RWPE2 (cell line): ENCODE measurements around the gene NR2F1-AS1.

Experiments
- ATAC-seq: fragments of 200-7000 bp; cut with Tn5 transposase; 3 replicates; pipeline ENCODE4 v1.9.1; 2021; ENCODE audit warnings: low read depth
- DNase-seq: peaks from one replicate; pipeline ENCODE4 v3.0.0-alpha.2; 2020; ENCODE audit warnings: low spot score
- H3K27ac ChIP-seq: fragments of 450-650 bp; 2 replicates; pipeline ENCODE4 v1.5.1; 2017; ENCODE audit warnings: mild to moderate bottlenecking; ENCODE audit not compliant: poor library complexity, severe bottlenecking
- H3K27me3 ChIP-seq: fragments of 250-450 bp; sonication (Bioruptor Pico); 2 replicates; pipeline ENCODE4 v1.5.1; 2021; ENCODE audit warnings: mild to moderate bottlenecking, moderate library complexity; ENCODE audit not compliant: insufficient read depth, poor library complexity, severe bottlenecking
- H3K36me3 ChIP-seq: fragments of 250-450 bp; sonication (Bioruptor Pico); 2 replicates; pipeline ENCODE4 v1.5.1; 2020; ENCODE audit warnings: low read depth, mild to moderate bottlenecking, moderate library complexity
- H3K4me1 ChIP-seq: fragments of 250-450 bp; sonication (Bioruptor Pico); 2 replicates; pipeline ENCODE4 v1.5.1; 2021; ENCODE audit warnings: mild to moderate bottlenecking, moderate library complexity; ENCODE audit not compliant: insufficient read depth, poor library complexity, severe bottlenecking
- H3K4me3 ChIP-seq: fragments of 250-450 bp; sonication (Bioruptor Pico); 2 replicates; pipeline ENCODE4 v1.5.1; 2021; ENCODE audit warnings: mild to moderate bottlenecking, moderate library complexity; ENCODE audit not compliant: severe bottlenecking
- H3K9me3 ChIP-seq: fragments of 250-450 bp; sonication (Bioruptor Pico); 2 replicates; pipeline ENCODE4 v1.5.1; 2021; ENCODE audit warnings: mild to moderate bottlenecking, moderate library complexity; ENCODE audit not compliant: severe bottlenecking
- CTCF ChIP-seq: fragments of 450-650 bp; IDR thresholded peaks from one replicate; pipeline ENCODE4 v1.5.1; 2017; ENCODE audit warnings: mild to moderate bottlenecking, moderate library complexity; ENCODE audit not compliant: poor library complexity, severe bottlenecking

Gene NR2F1-AS1

GRCh38 chr5:93583439-93583767 lies 2.4 kb upstream of the NR2F1-AS1 start:
- TF ChIP-seq CTCF: no peak
- no peak for ATAC-seq
- Histone ChIP-seq H3K27ac (no peak overlapping the region), H3K27me3 (peaks cover 11% of the 10 kb centered on the region), H3K9me3 (no peaks in the 10 kb centered on the region), H3K4me1 (no peaks in the 10 kb centered on the region), H3K4me3 (peak overlapping the region; percentile 91), H3K36me3 (no peaks in the 10 kb centered on the region)
- DNase-seq: no peak

- DNase-seq: no peak
- peak; percentile 28 for ATAC-seq
These were observed 1.8 kb upstream of the NR2F1-AS1 start, which contains the start of gene NR2F1 for GRCh38 chr5:93582677-93583438. Gene NR2F1 (plus strand): TSS chr5:93583222. CDS start chr5:93585024, 1,802 bp downstream.

DNA sequence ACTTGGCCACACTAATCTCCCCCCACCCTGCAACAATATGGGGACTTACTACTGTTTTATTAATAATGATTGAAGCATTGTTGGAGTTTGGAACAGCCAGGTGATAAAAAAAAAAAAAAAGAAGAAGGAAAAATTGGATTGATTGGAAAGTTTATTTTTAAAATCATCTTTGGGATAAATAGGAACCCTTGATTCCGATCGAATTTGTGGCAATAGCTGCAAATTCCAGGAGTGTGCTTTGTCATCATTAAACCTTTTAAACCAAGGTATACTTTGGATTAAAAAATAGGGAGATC lies 1.1 kb upstream of the NR2F1-AS1 start:
- Histone ChIP-seq H3K27ac (no peak overlapping the region), H3K4me3 (peak overlapping the region; percentile 91)
- no peak for ATAC-seq

More at GRCh38 chr5:93582677-93583438, 1.8 kb upstream of the NR2F1-AS1 start, which contains the start of gene NR2F1:
- Histone ChIP-seq H3K27ac (no peak within 1 kb of the TSS), H3K9me3 (no peaks in the 10 kb centered on the region), H3K4me1 (no peaks in the 10 kb centered on the region), H3K27me3 (peaks cover 11% of the 10 kb centered on the region), H3K4me3 (peak within 1 kb of the TSS; percentile 91), H3K36me3 (no peaks in the 10 kb centered on the region)
- no peak for TF ChIP-seq CTCF

GRCh38 chr5:93580063-93580926 lies 724 bp downstream of the NR2F1-AS1 start:
- H3K27me3 ChIP-seq: peaks cover 4% of the 10 kb centered on the region
- no peaks in the 10 kb centered on the region for H3K36me3 ChIP-seq
- DNase-seq: no peak
- H3K9me3 ChIP-seq: no peaks in the 10 kb centered on the region
- peak overlapping the region; percentile 7 for H3K27ac ChIP-seq
- peak; percentile 34 for ATAC-seq
- no peaks in the 10 kb centered on the region for H3K4me1 ChIP-seq
- peak overlapping the region; percentile 91 for H3K4me3 ChIP-seq
- TF ChIP-seq CTCF: no peak

More for the DNA sequence above, 1.1 kb upstream of the NR2F1-AS1 start:
- no peak for DNase-seq
- no peaks in the 10 kb centered on the region for H3K4me1 ChIP-seq
- no peaks in the 10 kb centered on the region for H3K36me3 ChIP-seq
- peaks cover 11% of the 10 kb centered on the region for H3K27me3 ChIP-seq
- no peaks in the 10 kb centered on the region for H3K9me3 ChIP-seq
- no peak for TF ChIP-seq CTCF
